H4 (cell line): ENCODE measurements around the gene GSTA3. TPM values are rescaled to one million over a fixed set of nuclear protein-coding genes. Genes with fewer than 3 reads are reported as not detected.
"Not testable (repeated sequence)": the region's sequence is repeated elsewhere in the genome, so short reads cannot be mapped to it uniquely, and the experiment has no call there.

Experiments
- DNase-seq: peaks from one replicate; pipeline ENCODE4 v3.0.0-alpha.2; 2015; ENCODE audit warnings: low spot score
- total RNA-seq: library from RNA; depleted of rRNA; stranded (reverse); fragments of >200 nt; shearing (Covaris generic); gene quantifications from 2 replicates; pipeline ENCODE4 v1.2.3, GENCODE V29; 2014; rRNA removed

The GSTA3 gene
- total RNA-seq: 0.19 TPM in 1 of 2 replicates, not detected in the other

DNA sequence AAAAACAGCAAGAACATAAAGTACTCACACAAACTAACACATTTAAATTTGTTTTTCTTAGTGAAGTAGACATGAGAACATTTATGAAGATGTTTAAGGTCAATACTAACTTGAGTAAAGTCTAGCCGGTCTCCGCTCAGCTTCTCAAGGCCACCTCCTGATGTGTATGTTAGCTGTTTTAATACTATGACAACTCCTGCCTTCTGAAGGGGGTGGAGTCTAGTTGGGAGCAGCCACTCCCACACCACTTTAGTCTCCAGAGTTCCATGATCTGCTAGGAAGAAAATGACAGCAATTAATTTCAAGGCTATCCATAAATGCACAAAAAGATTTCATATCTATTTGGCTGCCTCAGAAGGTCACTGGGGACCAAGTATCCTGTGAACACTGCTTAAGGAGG, at the start of gene GSTA3:
Gene GSTA3 (minus strand): TSS at position 168 of the 400 bp plus-strand sequence. CDS start 3,864 bp downstream, outside the sequence.
- DNase-seq: no peak

DNA sequence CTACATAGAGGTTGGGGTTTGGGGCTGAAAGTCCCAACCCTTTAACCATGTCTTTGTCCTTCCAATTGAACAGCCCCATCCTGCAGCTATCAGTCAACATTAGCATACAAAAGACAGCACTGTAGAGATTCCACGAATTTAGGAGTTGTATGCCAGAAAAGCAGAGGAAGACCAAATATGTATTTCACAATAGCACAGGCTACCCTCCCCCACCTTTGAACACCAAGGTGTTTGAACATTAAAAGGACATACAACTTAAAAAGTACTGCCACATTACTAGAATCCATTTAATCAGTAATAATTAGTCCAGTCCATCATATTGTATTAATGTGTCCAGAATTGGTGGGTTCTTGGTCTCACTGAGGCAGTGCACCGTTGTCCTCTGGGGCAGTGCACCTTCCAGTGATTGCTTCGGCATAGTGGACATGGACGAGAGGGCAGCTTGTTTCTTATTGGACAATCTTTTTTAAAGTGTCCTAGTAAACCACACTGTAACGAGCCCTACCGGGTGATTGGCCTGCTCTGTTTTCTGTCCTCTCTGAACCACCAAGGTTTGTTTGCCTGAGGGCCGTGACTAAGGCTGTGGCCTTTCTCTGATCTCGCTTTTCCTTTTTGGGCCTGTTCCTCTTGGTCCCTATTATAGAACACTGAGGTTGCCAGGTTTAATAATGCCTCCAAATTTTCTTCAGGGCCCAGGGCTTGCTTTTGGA, 49.2 kb upstream of the GSTA3 start:
- no peak for DNase-seq

GRCh38 chr6:52955871-52956270, 46.4 kb upstream of the GSTA3 start:
- no peak for DNase-seq

- DNase-seq: no peak
These were observed 44.7 kb upstream of the GSTA3 start for GRCh38 chr6:52953911-52954839.

- DNase-seq: no peak
These were observed 36.8 kb upstream of the GSTA3 start for GRCh38 chr6:52946306-52946705.

DNA sequence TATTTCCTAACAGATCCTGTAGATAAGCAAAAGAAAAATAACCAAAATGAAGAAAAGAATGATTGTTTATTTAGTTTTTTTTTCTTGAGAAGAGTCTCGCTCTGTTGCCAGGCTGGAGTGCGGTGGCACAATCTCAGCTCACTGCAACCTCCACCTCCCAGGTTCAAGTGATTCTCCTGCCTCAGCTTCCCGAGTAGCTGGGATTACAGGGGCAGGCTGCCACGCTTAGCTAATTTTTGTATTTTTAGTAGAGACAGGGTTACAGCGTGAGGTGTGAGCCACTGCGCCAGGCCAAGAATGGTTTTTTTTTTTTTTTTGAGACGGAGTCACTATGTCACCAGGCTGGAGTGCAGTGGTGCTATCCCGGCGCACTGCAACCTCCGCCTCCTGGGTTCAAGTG, 33.3 kb upstream of the GSTA3 start:
- DNase-seq: not testable (repeated sequence)

GRCh38 chr6:52942221-52942620, 32.7 kb upstream of the GSTA3 start:
- no peak for DNase-seq

- DNase-seq: no peak
These were observed 28.4 kb upstream of the GSTA3 start for GRCh38 chr6:52937908-52938307.

DNA sequence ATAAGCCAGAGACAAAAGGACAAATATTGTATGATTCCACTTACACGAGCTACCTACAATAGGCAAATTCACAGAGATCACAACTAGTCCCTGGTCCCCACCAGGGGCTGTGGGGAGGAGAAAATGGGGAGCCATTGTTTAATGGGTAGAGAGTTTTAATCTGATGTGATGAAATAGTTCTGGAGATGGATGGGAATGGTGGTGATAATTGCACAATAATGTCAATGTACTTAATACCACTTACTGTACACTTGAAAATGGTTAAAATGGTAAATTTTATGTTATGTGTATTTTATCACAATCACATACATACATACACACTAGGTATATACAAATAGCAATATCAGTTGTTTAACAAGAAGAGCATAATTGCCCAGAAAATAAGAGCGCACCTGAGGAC, 24.3 kb upstream of the GSTA3 start:
- DNase-seq: no peak

GRCh38 chr6:52931351-52931750, 21.9 kb upstream of the GSTA3 start:
- DNase-seq: no peak

DNA sequence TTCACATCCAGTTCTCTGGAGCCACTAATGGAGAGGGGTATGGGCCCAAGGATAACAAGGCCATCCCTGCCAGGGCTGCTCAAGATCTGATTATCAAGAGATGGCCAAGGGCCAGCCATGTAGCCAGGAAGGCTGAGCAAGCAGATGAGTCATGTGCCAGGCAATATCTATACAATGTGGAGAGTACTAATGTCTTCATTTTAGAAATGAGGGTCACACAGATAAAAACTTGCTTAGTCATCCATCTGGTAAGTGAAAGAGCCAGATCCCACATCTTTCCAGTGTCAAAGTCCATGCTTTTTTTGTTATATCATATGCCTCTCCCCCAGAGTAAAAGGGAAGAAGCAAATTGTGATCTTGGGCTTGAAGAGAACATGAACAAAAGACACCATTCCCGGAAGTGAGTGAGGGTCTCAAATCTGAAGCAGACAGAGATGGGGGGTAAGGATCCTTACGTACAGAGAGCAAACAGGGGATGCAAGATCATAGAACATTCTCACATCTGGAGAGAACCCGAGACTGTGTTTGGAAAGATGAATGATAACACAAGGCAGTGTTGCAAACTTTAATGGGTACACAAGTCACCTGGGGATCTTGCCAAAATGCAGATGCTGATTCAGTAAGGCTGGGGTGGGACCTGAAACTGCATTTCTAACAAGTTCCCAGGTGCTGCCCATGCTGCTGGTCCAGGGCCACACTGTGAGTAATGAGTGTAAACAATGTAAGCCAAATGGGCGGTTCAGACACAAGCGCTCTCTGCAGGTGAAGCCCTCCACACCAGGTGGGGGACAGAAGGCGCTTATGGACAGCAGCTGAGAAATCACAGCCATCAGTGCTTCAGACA, 20.0 kb upstream of the GSTA3 start:
- DNase-seq: peak; percentile 85

DNA sequence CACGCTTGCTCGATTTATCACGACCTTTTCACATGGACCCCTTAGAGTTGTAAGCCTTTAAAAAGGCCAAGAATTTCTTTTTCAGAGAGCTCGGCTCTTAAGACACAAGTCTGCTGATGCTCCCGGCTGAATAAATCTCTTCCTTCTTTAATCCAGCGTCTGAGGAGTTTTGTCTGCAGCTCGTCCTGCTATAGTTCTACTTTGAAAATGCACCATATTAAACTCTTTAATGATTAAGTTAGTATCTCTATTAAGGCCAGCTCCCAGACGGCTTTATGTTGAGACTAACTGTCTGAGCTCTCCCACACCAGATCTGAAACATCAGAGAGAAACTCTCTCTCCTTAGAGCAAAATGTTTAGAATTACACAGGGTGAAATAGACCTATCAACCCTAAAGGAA, 18.0 kb upstream of the GSTA3 start:
- DNase-seq: no peak

DNA sequence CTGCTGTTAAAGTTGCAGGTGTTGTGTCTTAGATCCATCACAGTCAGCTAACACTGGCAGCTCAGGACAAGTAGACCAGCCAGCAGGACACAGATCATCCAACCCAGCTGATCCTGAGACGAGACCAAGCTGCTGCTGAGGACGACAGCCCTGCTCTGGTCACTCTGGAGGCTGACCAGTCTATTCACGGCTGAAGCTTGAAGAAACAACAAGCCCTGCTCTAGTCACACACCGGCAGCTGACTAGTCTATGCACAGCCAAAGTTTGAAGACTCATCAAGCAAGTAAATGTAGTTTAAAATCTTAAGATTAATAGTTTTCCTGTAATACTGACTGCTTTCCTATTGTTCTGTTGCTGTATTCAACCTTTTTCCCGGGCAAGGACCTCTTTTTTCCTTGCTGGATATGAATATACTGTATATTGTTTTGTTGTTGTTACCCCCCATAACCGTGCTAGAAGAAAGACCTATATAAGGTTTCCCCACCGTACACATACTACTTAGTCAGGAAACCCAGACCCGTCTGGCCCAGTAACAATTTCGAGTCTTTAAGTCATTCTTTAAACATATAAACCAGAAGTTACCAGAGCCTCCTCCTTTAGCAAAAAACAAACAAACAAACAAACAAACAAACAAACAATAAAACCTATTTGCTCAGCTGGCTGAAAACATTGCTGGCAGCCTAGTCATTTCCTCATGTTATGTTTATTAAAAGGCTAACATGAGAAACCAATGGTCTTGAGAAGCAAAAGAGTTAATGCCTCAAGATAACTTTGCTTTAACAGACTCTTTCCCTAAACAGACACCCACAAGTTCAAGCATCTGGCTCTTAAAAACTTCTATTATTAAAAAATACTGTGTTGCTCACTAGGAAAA, 16.7 kb upstream of the GSTA3 start:
- DNase-seq: no peak

DNA sequence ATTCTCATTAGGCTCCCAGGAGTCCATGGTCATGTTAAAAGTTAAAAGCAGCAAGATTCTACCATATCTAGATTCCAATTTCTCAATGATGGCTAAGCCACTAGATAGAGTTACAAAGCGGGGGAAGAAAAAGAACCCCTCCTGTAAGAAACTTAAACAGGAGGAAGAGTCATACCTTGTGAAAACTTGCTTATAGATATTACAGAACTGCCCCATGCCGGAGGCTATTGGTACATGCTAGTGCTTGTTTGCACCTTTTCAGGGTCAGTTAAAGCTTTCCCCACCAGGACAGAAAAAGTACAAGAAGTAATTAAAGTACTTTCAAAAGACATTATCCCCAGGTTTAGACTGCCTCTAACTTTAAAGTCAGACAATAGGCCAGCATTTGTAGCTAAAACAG, 15.5 kb upstream of the GSTA3 start:
- DNase-seq: no peak

DNA sequence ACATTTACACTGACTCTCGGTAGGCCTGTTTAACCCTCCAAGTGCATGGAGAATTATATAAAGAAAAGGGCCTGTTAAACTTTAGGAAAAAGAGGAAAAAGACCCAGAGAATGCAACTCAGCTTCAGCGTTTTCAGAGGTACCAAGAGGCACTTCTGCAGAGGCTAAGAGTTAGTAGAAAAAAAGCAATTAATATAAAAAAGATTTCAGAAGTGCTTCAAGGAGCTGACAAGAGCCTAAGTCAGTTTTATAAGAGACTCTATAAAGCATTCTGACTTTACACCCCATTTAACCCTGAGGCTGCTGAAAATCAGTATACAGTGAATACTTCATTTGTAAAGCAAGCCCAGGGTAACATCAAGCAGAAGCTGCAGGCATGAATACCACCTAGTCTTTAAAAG, 14.2 kb upstream of the GSTA3 start:
- DNase-seq: not testable (repeated sequence)

GRCh38 chr6:52922161-52922560, 12.7 kb upstream of the GSTA3 start:
- DNase-seq: no peak

GRCh38 chr6:52921743-52922142, 12.2 kb upstream of the GSTA3 start:
- no peak for DNase-seq

DNA sequence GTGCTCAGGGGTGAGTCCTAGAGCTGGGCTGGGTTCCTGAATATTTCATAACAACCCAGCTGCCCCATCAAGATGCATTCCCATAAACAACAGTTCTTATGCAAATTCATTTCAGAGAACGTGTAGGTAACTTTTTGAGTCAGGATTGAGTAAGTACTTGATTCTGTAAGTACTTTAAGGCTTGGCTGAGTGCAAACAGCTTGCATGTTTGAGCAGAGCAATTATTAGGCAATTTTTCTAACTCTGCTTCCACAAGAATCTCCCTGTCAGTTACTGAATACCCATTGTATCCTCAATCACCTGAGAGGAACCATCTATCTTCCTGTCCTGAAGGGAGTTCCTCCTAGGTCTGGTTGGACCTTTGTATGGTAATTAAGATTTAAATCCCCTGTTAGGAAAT, 10.0 kb upstream of the GSTA3 start:
- not testable (repeated sequence) for DNase-seq

GRCh38 chr6:52918771-52919170, 9.3 kb upstream of the GSTA3 start:
- DNase-seq: not testable (repeated sequence)

DNA sequence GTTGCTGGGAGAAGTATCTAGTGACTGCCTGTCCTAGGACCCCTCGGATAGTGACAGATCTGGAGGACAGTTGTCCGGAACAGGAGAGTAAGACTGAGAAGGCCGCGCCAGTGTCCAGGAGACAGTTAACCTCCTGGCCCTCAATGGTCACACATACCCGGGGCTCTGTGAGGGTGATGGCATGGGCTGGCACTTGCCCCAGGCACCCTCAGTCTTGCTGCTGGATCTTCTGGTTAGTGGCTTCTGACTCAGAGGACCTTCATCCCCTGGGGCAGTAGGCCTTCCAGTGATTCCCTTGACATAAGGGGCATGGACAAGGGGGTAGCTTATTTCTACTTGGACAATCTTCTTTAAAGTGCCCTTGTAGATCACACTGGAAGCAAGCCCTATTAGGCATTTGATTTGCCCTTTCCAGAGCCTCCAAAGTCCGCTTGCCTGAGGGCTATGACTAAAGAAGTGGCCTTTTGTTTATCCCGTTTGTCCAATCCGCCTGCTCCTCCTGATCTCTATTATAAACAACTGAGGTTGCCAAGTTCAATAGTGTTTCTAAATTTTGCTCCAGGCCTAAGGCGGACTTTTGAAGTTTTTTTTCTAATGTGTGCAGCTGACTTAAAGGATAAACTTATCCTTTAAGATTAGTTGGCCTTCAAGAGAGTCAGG, 8.7 kb upstream of the GSTA3 start:
- DNase-seq: peak; percentile 84
